Liver (tissue), 3 donors: ENCODE measurements around the gene UACA.

Experiments used
- EGR1 ChIP-seq, 2 donors: IDR thresholded peaks; 2 replicates each; pipeline ENCODE4 v1.6.1; 2016 to 2018; ENCODE audit warnings: antibody characterized with exemption in 2 of 2, low read depth in 2 of 2
- GABPA ChIP-seq, 2 donors: IDR thresholded peaks in 1 of 2; conservative IDR thresholded peaks in 1 of 2; 2 replicates each; pipeline ENCODE4 v1.6.1; 2016; ENCODE audit warnings: antibody characterized with exemption in 2 of 2, mild to moderate bottlenecking in 1 of 2, moderate library complexity in 1 of 2
- HNF4A ChIP-seq, 2 donors: conservative IDR thresholded peaks; 2 replicates each; pipeline ENCODE4 v1.6.1; 2016; ENCODE audit warnings: antibody characterized with exemption in 2 of 2, mild to moderate bottlenecking in 2 of 2
- JUND ChIP-seq, 2 donors: IDR thresholded peaks; 2 replicates each; pipeline ENCODE4 v1.6.1; 2016; ENCODE audit warnings: antibody characterized with exemption in 2 of 2
- RAD21 ChIP-seq, 2 donors: IDR thresholded peaks; 2 replicates each; pipeline ENCODE4 v1.6.1; 2016; ENCODE audit warnings: antibody characterized with exemption in 2 of 2, mild to moderate bottlenecking in 2 of 2
- SP1 ChIP-seq: IDR thresholded peaks from 2 replicates; pipeline ENCODE4 v1.6.1; 2018; ENCODE audit warnings: antibody characterized with exemption, mild to moderate bottlenecking
- TAF1 ChIP-seq: conservative IDR thresholded peaks from 2 replicates; pipeline ENCODE4 v1.6.1; 2016; ENCODE audit warnings: antibody characterized with exemption, mild to moderate bottlenecking
- YY1 ChIP-seq: IDR thresholded peaks from 2 replicates; pipeline ENCODE4 v1.6.1; 2016; ENCODE audit warnings: antibody characterized with exemption, mild to moderate bottlenecking
- TF ChIP-seq, protein P1 (sequence below): IDR thresholded peaks from 2 replicates; pipeline ENCODE4 v1.6.1; 2016; ENCODE audit warnings: antibody characterized with exemption
- TF ChIP-seq, protein P2 (sequence below): fragments of 150-350 bp; IDR thresholded peaks from 2 replicates; pipeline ENCODE4 v1.5.1; 2017; ENCODE audit warnings: improper control_type of control experiment, low read depth, low read length; ENCODE audit not compliant: missing input control
- TF ChIP-seq, protein P3 (sequence below): IDR thresholded peaks from 2 replicates; pipeline ENCODE4 v1.6.1; 2016; ENCODE audit warnings: antibody characterized with exemption
- TF ChIP-seq, protein P4 (sequence below): IDR thresholded peaks from 2 replicates; pipeline ENCODE4 v1.6.1; 2016; ENCODE audit warnings: antibody characterized with exemption, mild to moderate bottlenecking
- TF ChIP-seq, protein P5 (sequence below): IDR thresholded peaks from 2 replicates; pipeline ENCODE4 v1.6.1; 2016; ENCODE audit warnings: antibody characterized with exemption
- donor health status: healthy.
- donor health status: healthy.

DNA sequence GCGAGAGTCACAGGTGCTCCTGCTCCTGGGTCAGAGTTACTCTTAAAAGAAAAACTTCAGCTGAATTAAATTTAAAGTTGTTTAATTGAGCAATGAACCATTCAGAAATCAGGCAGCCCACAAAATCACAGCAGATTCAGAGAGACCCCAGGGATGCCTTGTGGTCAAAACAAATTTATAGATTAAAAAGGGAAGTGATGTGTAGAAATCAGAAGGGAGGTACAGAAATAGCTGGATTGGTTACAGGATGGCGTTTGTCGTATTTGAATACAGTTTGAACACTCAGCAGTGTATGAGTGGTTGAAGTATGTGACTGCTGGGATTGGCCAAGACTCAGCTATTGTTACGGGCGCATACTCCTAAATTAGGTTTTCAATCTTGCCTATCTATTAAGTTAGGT lies 58.6 kb downstream of the UACA start:
- TF ChIP-seq, protein P1, sequence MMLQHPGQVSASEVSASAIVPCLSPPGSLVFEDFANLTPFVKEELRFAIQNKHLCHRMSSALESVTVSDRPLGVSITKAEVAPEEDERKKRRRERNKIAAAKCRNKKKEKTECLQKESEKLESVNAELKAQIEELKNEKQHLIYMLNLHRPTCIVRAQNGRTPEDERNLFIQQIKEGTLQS = no peak
- TF ChIP-seq, protein P2, sequence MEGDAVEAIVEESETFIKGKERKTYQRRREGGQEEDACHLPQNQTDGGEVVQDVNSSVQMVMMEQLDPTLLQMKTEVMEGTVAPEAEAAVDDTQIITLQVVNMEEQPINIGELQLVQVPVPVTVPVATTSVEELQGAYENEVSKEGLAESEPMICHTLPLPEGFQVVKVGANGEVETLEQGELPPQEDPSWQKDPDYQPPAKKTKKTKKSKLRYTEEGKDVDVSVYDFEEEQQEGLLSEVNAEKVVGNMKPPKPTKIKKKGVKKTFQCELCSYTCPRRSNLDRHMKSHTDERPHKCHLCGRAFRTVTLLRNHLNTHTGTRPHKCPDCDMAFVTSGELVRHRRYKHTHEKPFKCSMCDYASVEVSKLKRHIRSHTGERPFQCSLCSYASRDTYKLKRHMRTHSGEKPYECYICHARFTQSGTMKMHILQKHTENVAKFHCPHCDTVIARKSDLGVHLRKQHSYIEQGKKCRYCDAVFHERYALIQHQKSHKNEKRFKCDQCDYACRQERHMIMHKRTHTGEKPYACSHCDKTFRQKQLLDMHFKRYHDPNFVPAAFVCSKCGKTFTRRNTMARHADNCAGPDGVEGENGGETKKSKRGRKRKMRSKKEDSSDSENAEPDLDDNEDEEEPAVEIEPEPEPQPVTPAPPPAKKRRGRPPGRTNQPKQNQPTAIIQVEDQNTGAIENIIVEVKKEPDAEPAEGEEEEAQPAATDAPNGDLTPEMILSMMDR = no peak
- TF ChIP-seq YY1 (no peak), EGR1 (IDR thresholded peaks at IDR 0.05; ENCODE audit: low read depth in 2 of 2) (no peak), HNF4A (conservative IDR thresholded peaks at IDR 0.05) (no peak), SP1 (no peak), TAF1 (no peak), RAD21 (IDR thresholded peaks at IDR 0.05) (no peak), GABPA (IDR thresholded peaks at IDR 0.05 in 1 of 2, conservative IDR thresholded peaks at IDR 0.05 in 1 of 2) (no peak), JUND (IDR thresholded peaks at IDR 0.05) (no peak)
- TF ChIP-seq, protein P3, sequence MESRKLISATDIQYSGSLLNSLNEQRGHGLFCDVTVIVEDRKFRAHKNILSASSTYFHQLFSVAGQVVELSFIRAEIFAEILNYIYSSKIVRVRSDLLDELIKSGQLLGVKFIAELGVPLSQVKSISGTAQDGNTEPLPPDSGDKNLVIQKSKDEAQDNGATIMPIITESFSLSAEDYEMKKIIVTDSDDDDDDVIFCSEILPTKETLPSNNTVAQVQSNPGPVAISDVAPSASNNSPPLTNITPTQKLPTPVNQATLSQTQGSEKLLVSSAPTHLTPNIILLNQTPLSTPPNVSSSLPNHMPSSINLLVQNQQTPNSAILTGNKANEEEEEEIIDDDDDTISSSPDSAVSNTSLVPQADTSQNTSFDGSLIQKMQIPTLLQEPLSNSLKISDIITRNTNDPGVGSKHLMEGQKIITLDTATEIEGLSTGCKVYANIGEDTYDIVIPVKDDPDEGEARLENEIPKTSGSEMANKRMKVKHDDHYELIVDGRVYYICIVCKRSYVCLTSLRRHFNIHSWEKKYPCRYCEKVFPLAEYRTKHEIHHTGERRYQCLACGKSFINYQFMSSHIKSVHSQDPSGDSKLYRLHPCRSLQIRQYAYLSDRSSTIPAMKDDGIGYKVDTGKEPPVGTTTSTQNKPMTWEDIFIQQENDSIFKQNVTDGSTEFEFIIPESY = no peak
- TF ChIP-seq, protein P4, sequence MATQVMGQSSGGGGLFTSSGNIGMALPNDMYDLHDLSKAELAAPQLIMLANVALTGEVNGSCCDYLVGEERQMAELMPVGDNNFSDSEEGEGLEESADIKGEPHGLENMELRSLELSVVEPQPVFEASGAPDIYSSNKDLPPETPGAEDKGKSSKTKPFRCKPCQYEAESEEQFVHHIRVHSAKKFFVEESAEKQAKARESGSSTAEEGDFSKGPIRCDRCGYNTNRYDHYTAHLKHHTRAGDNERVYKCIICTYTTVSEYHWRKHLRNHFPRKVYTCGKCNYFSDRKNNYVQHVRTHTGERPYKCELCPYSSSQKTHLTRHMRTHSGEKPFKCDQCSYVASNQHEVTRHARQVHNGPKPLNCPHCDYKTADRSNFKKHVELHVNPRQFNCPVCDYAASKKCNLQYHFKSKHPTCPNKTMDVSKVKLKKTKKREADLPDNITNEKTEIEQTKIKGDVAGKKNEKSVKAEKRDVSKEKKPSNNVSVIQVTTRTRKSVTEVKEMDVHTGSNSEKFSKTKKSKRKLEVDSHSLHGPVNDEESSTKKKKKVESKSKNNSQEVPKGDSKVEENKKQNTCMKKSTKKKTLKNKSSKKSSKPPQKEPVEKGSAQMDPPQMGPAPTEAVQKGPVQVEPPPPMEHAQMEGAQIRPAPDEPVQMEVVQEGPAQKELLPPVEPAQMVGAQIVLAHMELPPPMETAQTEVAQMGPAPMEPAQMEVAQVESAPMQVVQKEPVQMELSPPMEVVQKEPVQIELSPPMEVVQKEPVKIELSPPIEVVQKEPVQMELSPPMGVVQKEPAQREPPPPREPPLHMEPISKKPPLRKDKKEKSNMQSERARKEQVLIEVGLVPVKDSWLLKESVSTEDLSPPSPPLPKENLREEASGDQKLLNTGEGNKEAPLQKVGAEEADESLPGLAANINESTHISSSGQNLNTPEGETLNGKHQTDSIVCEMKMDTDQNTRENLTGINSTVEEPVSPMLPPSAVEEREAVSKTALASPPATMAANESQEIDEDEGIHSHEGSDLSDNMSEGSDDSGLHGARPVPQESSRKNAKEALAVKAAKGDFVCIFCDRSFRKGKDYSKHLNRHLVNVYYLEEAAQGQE = no peak
- TF ChIP-seq, protein P5, sequence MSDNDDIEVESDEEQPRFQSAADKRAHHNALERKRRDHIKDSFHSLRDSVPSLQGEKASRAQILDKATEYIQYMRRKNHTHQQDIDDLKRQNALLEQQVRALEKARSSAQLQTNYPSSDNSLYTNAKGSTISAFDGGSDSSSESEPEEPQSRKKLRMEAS = no peak
